Measurements from ENCODE around the gene MPRIP. TPM values are rescaled to one million over a fixed set of nuclear protein-coding genes. Genes with fewer than 3 reads are reported as not detected.

Gene MPRIP
- polyA plus RNA-seq, 1 of the 3 experiments (the other 2 are of a cell fraction) = 64.4 TPM

DNA sequence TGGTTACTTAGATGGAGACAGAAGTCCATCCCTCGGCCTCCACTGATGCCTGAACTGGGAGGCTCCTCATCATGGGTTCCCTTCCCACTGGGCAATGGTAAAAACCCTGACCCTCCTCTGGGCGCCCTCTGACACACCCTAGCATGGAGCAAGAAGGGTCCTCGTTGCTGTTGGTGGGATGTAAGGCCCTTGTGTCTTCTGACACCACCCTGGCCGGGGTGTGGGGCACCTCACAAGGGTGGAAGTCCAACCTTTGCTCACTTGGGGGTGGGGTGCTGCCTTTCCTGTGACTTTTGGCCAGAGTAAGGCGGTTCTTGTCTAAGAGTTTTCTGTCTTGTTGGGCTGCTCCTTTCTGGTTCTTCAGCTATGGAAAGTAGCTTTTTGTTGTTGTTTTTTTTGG is 28.7 kb downstream of the MPRIP start:
- H3K27me3 ChIP-seq (ENCODE audit: insufficient read depth) = no peaks in the 10 kb centered on the region
- H3K79me2 ChIP-seq (ENCODE audit: insufficient read depth) = peaks cover 100% of the 10 kb centered on the region
- no peaks in the 10 kb centered on the region for H3K9me2 ChIP-seq
- peaks cover 6% of the 10 kb centered on the region for H3F3A ChIP-seq (replicated peaks; ENCODE audit: insufficient read depth)
- no peaks in the 10 kb centered on the region for H3K9me3 ChIP-seq
- CTCF ChIA-PET = interaction anchor here (1.0 to 1.4 kb wide), 2 partner anchors 14 to 36 kb away, joined by 3 read pairs; no protein-coding TSS in a partner anchor
- WGBS (ENCODE audit: low lambda C conversion rate) = 100% methylated on average over 2 of the region's 5 CpGs
- H2AFZ ChIP-seq (ENCODE audit: low read depth) = no peak overlapping the region
- POLR2A ChIA-PET = no interaction called here
- H4K20me1 ChIP-seq (ENCODE audit: insufficient read depth) = peaks cover 89% of the 10 kb centered on the region
- TF ChIP-seq TAF1 (IDR thresholded peaks at IDR 0.05; ENCODE audit: borderline replicate concordance, low read depth, low read length) (no peak), TCF12 (IDR thresholded peaks at IDR 0.05) (no peak), RCOR1 (IDR thresholded peaks at IDR 0.05; ENCODE audit: low read length) (no peak)
- TF ChIP-seq, protein P1, sequence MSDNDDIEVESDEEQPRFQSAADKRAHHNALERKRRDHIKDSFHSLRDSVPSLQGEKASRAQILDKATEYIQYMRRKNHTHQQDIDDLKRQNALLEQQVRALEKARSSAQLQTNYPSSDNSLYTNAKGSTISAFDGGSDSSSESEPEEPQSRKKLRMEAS (IDR thresholded peaks at IDR 0.05; ENCODE audit: low read depth) = no peak
- no peak overlapping the region for H3K4me3 ChIP-seq (ENCODE audit: low read depth in 2 of 2, low read length in 1 of 2)
- H3K36me3 ChIP-seq (replicated peaks in 1 of 2; ENCODE audit: control insufficient read depth in 1 of 2, insufficient read depth in 2 of 2, low read length in 1 of 2) = peaks cover 2 to 19% of the 10 kb centered on the region in 2 experiments
- H3K4me1 ChIP-seq (ENCODE audit: control insufficient read depth in 1 of 2, insufficient read depth in 2 of 2, low read depth in 1 of 2, low read length in 1 of 2) = peaks cover 7 to 42% of the 10 kb centered on the region in 2 experiments; a peak in 3 of 4 replicates
- no peak for DNase-seq
- H3K9ac ChIP-seq = no peak overlapping the region
- no peak overlapping the region for H3K27ac ChIP-seq (ENCODE audit: low read depth in 2 of 2, low read length in 1 of 2)
- no peak overlapping the region for H3K4me2 ChIP-seq

DNA sequence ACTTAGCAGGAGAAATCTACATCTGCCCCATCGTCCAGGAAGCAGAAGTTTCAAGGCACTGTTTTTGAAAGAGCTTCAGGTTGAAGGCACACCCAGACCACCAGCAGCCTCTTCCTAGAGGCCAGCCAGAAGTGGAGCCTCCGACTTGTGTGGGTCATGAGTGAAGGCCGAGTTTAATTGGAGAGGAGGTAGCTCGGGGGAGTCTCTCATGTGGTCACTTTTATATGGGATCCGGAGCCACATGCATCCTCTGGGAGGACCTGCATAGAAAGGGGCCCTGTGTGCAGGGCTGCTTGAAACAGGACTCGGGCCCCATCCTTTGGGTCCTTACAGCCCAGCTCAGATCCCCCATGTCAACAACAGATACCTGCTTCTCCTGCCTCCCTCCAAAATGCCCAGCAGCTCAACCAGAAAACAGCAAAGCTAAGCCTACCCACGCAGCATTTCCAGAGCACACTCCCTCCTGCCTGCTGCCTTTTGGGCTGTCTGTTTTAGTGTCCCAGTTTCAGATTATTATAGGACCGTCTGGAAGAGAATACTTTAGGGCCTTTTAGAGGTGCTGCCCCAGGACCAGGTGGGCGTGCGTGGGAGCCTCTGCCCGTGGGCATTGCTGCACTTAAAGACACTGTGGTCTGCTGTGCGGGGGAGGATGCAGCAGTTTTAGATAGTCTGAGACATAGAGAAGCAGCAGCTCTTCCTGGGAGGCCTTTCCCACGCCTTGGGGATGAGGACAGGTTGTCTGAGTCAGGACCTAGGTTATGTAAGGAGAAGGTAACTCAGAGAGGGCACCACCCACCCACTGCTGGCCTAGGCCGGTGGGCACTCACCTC is 29.5 kb downstream of the MPRIP start:
- Histone ChIP-seq H2AFZ (ENCODE audit: low read depth) (no peak overlapping the region), H3F3A (replicated peaks; ENCODE audit: insufficient read depth) (peaks cover 3% of the 10 kb centered on the region), H3K9ac (no peak overlapping the region), H3K9me2 (no peaks in the 10 kb centered on the region), H3K4me2 (no peak overlapping the region), H3K4me3 (ENCODE audit: low read depth in 2 of 2, low read length in 1 of 2) (no peak overlapping the region), H3K27me3 (ENCODE audit: insufficient read depth) (no peaks in the 10 kb centered on the region), H3K27ac (ENCODE audit: low read depth in 2 of 2, low read length in 1 of 2) (peak overlapping the region in 1 of 2 experiments; percentile 23; a peak in 1 of 4 replicates), H3K9me3 (no peaks in the 10 kb centered on the region), H3K4me1 (ENCODE audit: control insufficient read depth in 1 of 2, insufficient read depth in 2 of 2, low read depth in 1 of 2, low read length in 1 of 2) (peaks cover 7 to 46% of the 10 kb centered on the region in 2 experiments; a peak in 3 of 4 replicates), H3K79me2 (ENCODE audit: insufficient read depth) (peaks cover 100% of the 10 kb centered on the region), H4K20me1 (ENCODE audit: insufficient read depth) (peaks cover 90% of the 10 kb centered on the region), H3K36me3 (replicated peaks in 1 of 2; ENCODE audit: control insufficient read depth in 1 of 2, insufficient read depth in 2 of 2, low read length in 1 of 2) (peaks cover 2 to 23% of the 10 kb centered on the region in 2 experiments)
- ChIA-PET CTCF (interaction anchor here (1.0 to 1.4 kb wide), 2 partner anchors 14 to 36 kb away, joined by 3 read pairs; no protein-coding TSS in a partner anchor), POLR2A (no interaction called here)
- 82% methylated on average over 12 of the region's 14 CpGs for WGBS (ENCODE audit: low lambda C conversion rate)
- DNase-seq = no peak
- no peak for TF ChIP-seq TAF1 (IDR thresholded peaks at IDR 0.05; ENCODE audit: borderline replicate concordance, low read depth, low read length)
- TF ChIP-seq, protein P2, sequence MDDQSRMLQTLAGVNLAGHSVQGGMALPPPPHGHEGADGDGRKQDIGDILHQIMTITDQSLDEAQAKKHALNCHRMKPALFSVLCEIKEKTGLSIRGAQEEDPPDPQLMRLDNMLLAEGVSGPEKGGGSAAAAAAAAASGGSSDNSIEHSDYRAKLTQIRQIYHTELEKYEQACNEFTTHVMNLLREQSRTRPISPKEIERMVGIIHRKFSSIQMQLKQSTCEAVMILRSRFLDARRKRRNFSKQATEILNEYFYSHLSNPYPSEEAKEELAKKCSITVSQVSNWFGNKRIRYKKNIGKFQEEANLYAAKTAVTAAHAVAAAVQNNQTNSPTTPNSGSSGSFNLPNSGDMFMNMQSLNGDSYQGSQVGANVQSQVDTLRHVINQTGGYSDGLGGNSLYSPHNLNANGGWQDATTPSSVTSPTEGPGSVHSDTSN (IDR thresholded peaks at IDR 0.05) = no peak
- no peak for TF ChIP-seq SMC3 (IDR thresholded peaks at IDR 0.05; ENCODE audit: low read depth, low read length)
- no peak for TF ChIP-seq CHD2 (IDR thresholded peaks at IDR 0.05; ENCODE audit: low read length, partially characterized antibody)
- no peak for TF ChIP-seq FOXJ3 (CRISPR knock-in tag; IDR thresholded peaks at IDR 0.05)
- TF ChIP-seq YY1 (IDR thresholded peaks at IDR 0.05; ENCODE audit: low read depth) = no peak
- no peak for TF ChIP-seq TEAD4 (IDR thresholded peaks at IDR 0.05; ENCODE audit: borderline replicate concordance, insufficient read depth)
- no peak for TF ChIP-seq EZH2phosphoT487 (IDR thresholded peaks at IDR 0.05; ENCODE audit: borderline replicate concordance, low read depth)
- no peak for TF ChIP-seq GATA2 (CRISPR knock-in tag; IDR thresholded peaks at IDR 0.05)
- TF ChIP-seq, protein P1 (IDR thresholded peaks at IDR 0.05; ENCODE audit: low read depth) = no peak
- no peak for TF ChIP-seq POLR2AphosphoS5 (IDR thresholded peaks at IDR 0.05; ENCODE audit: low read depth, low read length)
- TF ChIP-seq RCOR1 (IDR thresholded peaks at IDR 0.05; ENCODE audit: low read length) = no peak
- TF ChIP-seq RAD21 (IDR thresholded peaks at IDR 0.05; ENCODE audit: low read length) = no peak
- TF ChIP-seq FOXM1 (IDR thresholded peaks at IDR 0.05; ENCODE audit: low read depth) = no peak
- no peak for TF ChIP-seq MXI1 (IDR thresholded peaks at IDR 0.05; ENCODE audit: low read depth, low read length)
- no peak for TF ChIP-seq ELF1 (IDR thresholded peaks at IDR 0.05)
- no peak for TF ChIP-seq RXRA (IDR thresholded peaks at IDR 0.05; ENCODE audit: borderline replicate concordance, low read depth)
- no peak for TF ChIP-seq NRF1 (IDR thresholded peaks at IDR 0.05; ENCODE audit: low read depth, low read length)
